ENCODE data around the gene GUCA2B.

- no peak for TF ChIP-seq CTCF (IDR thresholded peaks at IDR 0.05)
- TF ChIP-seq POLR2A (IDR thresholded peaks at IDR 0.05): no peak
- TF ChIP-seq POLR2AphosphoS5 (IDR thresholded peaks at IDR 0.05): no peak
- no peak for TF ChIP-seq EP300 (IDR thresholded peaks at IDR 0.05)
Measured at GRCh38 chr1:42136466-42136865, 16.7 kb upstream of the GUCA2B start.

Measured in stomach (tissue), 4 donors.